Measurements from ENCODE around the gene FAM187B. TPM values are rescaled to one million over a fixed set of nuclear protein-coding genes. Genes with fewer than 3 reads are reported as not detected.
A peak's percentile ranks its signal among the peaks of the same experiment; 100 is the strongest.

Gene FAM187B
- total and polyA plus RNA-seq, 2 donors from 2014 or later = not detected

- peak overlapping the region; percentile 79 to 91 (median 84) for H3K4me3 ChIP-seq (ENCODE audit: low read length in 3 of 3)
- peaks cover 0 to under 1% (median 0%) of the 10 kb centered on the region in 3 donors for H3K36me3 ChIP-seq (ENCODE audit: control insufficient read depth in 2 of 3, insufficient read depth in 3 of 3, low read length in 3 of 3)
- intact Hi-C loops (cut with DNase I) = no loop called here
- H3K27ac ChIP-seq (ENCODE audit: low read depth in 2 of 2, low read length in 2 of 2) = no peak overlapping the region
- peaks cover 0 to 4% (median 0%) of the 10 kb centered on the region in 3 donors for H3K4me1 ChIP-seq (ENCODE audit: control insufficient read depth in 2 of 3, insufficient read depth in 2 of 3, low read depth in 1 of 3, low read length in 3 of 3)
- H3K9me3 ChIP-seq (ENCODE audit: control insufficient read depth in 2 of 3, insufficient read depth in 1 of 3, low read length in 3 of 3) = no peaks in the 10 kb centered on the region
- H3K27me3 ChIP-seq (ENCODE audit: control insufficient read depth, insufficient read depth, low read length) = no peaks in the 10 kb centered on the region
- DNase-seq (peak in 2 of 5 donors; percentile 48 to 76), FAIRE-seq (no peak)
- no peak for TF ChIP-seq CTCF (IDR thresholded peaks at IDR 0.05; ENCODE audit: borderline replicate concordance, extremely low read depth, insufficient read depth)
- peak overlapping the region in 1 of 3 donors; percentile 81 for H3K9ac ChIP-seq (ENCODE audit: low read length in 3 of 3)
These were observed 21.5 kb upstream of the FAM187B start for GRCh38 chr19:35249848-35250711.

DNA sequence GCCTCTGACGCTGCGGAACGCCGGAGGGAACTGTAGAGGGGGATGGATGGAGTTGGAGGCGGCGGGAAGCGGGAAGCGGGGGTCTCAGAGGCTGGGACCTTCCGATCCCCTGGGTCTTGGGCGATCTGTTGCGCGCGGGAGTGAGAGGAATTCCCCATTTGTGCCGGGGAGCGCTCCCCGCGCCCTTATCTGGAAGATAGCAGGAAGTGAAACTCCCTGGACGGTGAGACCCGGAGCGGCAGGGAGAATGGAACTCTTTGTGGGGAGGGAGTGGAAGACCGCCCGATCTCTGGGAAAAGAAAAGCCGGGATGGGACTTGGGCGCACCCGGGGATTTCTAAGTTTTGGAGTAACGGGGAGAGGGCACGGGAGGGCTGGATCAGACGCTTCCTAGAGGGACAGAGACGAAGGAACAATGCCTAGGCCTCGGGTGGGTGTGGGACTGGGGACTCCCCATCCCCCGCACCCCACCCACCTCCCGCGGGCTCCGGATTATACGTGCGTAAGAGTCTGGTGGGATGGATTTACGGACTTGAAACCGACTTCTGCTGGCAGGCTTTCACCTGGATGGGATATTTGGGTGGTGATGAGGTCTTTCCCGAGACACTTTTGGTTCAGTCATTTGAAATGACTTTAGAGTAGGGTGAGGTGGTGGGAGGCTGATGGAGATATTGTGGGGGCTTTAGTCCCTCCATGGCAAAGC is 20.8 kb upstream of the FAM187B start:
- Histone ChIP-seq H3K4me3 (ENCODE audit: low read length in 3 of 3) (peak overlapping the region; percentile 79 to 91 (median 84)), H3K36me3 (ENCODE audit: control insufficient read depth in 2 of 3, insufficient read depth in 3 of 3, low read length in 3 of 3) (no peaks in the 10 kb centered on the region), H3K27ac (ENCODE audit: low read depth in 2 of 2, low read length in 2 of 2) (peak overlapping the region; percentile 96 to 99), H3K9me3 (ENCODE audit: control insufficient read depth in 2 of 3, insufficient read depth in 1 of 3, low read length in 3 of 3) (no peaks in the 10 kb centered on the region), H3K27me3 (ENCODE audit: control insufficient read depth, insufficient read depth, low read length) (no peaks in the 10 kb centered on the region), H3K9ac (ENCODE audit: low read length in 3 of 3) (peak overlapping the region; percentile 30 to 81 (median 51)), H3K4me1 (ENCODE audit: control insufficient read depth in 2 of 3, insufficient read depth in 2 of 3, low read depth in 1 of 3, low read length in 3 of 3) (peaks cover 0 to 4% (median 0%) of the 10 kb centered on the region in 3 donors)
- FAIRE-seq (no peak), DNase-seq (peak in 4 of 5 donors; percentile 18 to 72 (median 54))
- no peak for TF ChIP-seq CTCF (IDR thresholded peaks at IDR 0.05; ENCODE audit: borderline replicate concordance, extremely low read depth, insufficient read depth)
- intact Hi-C loops (cut with DNase I) = no loop called here

- no peaks in the 10 kb centered on the region for H3K27me3 ChIP-seq (ENCODE audit: control insufficient read depth, insufficient read depth, low read length)
- peak within 1 kb of the TSS; percentile 79 to 91 (median 84) for H3K4me3 ChIP-seq (ENCODE audit: low read length in 3 of 3)
- H3K9me3 ChIP-seq (ENCODE audit: control insufficient read depth in 2 of 3, insufficient read depth in 1 of 3, low read length in 3 of 3) = no peaks in the 10 kb centered on the region
- peak within 1 kb of the TSS; percentile 61 to 89 (median 81) for H3K9ac ChIP-seq (ENCODE audit: low read length in 3 of 3)
- H3K36me3 ChIP-seq (ENCODE audit: control insufficient read depth in 2 of 3, insufficient read depth in 3 of 3, low read length in 3 of 3) = no peaks in the 10 kb centered on the region
- peak; percentile 95 to 97 (median 97) for DNase-seq
- H3K4me1 ChIP-seq (ENCODE audit: control insufficient read depth in 2 of 3, insufficient read depth in 2 of 3, low read depth in 1 of 3, low read length in 3 of 3) = peaks cover 0 to 4% (median 0%) of the 10 kb centered on the region in 3 donors
- TF ChIP-seq CTCF (IDR thresholded peaks at IDR 0.05; ENCODE audit: borderline replicate concordance, extremely low read depth, insufficient read depth) = no peak
- intact Hi-C loops (cut with DNase I) = no loop called here
- FAIRE-seq = no peak
- peak within 1 kb of the TSS; percentile 96 to 99 for H3K27ac ChIP-seq (ENCODE audit: low read depth in 2 of 2, low read length in 2 of 2)
These were observed 20.0 kb upstream of the FAM187B start, which contains the start of gene LSR for GRCh38 chr19:35248310-35249145. Gene LSR (plus strand): TSS chr19:35249002. CDS start chr19:35249023, 21 bp downstream.

Measured in kidney (tissue), 14 donors.